ENCODE data around the gene B3GALT5. TPM values are rescaled to one million over a fixed set of nuclear protein-coding genes. Genes with fewer than 3 reads are reported as not detected.

The B3GALT5 gene
- total RNA-seq (2022) (0.05 TPM in 1 of 2 replicates, not detected in the other), Bru-seq, nascent RNA (percentile 7 among the genes with signal in this experiment), BruChase-seq, experiment 1, labeled RNA remaining after a 6-hour chase (percentile 15 among the genes with signal in this experiment), BruChase-seq, experiment 2, labeled RNA remaining after a 2-hour chase (percentile 13 among the genes with signal in this experiment)
- long read RNA-seq, result 0 reads

GRCh38 chr21:39612233-39613040 lies at the start of gene B3GALT5:
Gene B3GALT5, plus strand, starts transcription at chr21:39612940. Its CDS starts 47,620 bp downstream, at chr21:39660560.
- POLR2A ChIA-PET, result no interaction called here
- H3K4me3 Mint-ChIP-seq (ENCODE audit: unreplicated experiment), result peak within 1 kb of the TSS; percentile 12
- peaks cover 5% of the 10 kb centered on the region for H3K4me1 Mint-ChIP-seq (ENCODE audit: insufficient read depth, unreplicated experiment)
- no peaks in the 10 kb centered on the region for H3K36me3 Mint-ChIP-seq (ENCODE audit: insufficient read depth, unreplicated experiment)
- no peak for TF ChIP-seq CTCF (IDR thresholded peaks at IDR 0.05; ENCODE audit: unreplicated experiment)
- no peaks in the 10 kb centered on the region for H3K9me3 Mint-ChIP-seq (ENCODE audit: unreplicated experiment)
- no peaks in the 10 kb centered on the region for H3K27me3 Mint-ChIP-seq (ENCODE audit: insufficient read depth, unreplicated experiment)
- CTCF ChIA-PET, result no interaction called here
- no TSS peak for BruUV-seq (replicated peaks)
- intact Hi-C loops (cut with micrococcal nuclease), result no loop called here
- H3K27ac Mint-ChIP-seq (ENCODE audit: low read depth, unreplicated experiment), result no peak within 1 kb of the TSS
- no peak for DNase-seq (ENCODE audit: unreplicated experiment)

- POLR2A ChIA-PET, result no interaction called here
- intact Hi-C loops (cut with micrococcal nuclease), result no loop called here
- no peak for TF ChIP-seq CTCF (IDR thresholded peaks at IDR 0.05; ENCODE audit: unreplicated experiment)
Observed at GRCh38 chr21:39564200-39564599, 48.5 kb upstream of the B3GALT5 start.

GRCh38 chr21:39567180-39567972 lies 45.4 kb upstream of the B3GALT5 start:
- Mint-ChIP-seq H3K27ac (ENCODE audit: low read depth, unreplicated experiment) (no peak overlapping the region), H3K27me3 (ENCODE audit: insufficient read depth, unreplicated experiment) (peaks cover 8% of the 10 kb centered on the region), H3K9me3 (ENCODE audit: unreplicated experiment) (no peaks in the 10 kb centered on the region), H3K4me1 (ENCODE audit: insufficient read depth, unreplicated experiment) (no peaks in the 10 kb centered on the region), H3K4me3 (ENCODE audit: unreplicated experiment) (no peak overlapping the region), H3K36me3 (ENCODE audit: insufficient read depth, unreplicated experiment) (no peaks in the 10 kb centered on the region)
- CTCF ChIA-PET, result interaction anchor here (1.0 kb wide), 1 partner anchor 148 kb away, joined by 3 read pairs; no protein-coding TSS in a partner anchor
- TF ChIP-seq CTCF (IDR thresholded peaks at IDR 0.05; ENCODE audit: unreplicated experiment), result no peak
- intact Hi-C loops (cut with micrococcal nuclease), result no loop called here
- POLR2A ChIA-PET, result no interaction called here
- no TSS peak for BruUV-seq (replicated peaks)
- DNase-seq (ENCODE audit: unreplicated experiment), result no peak

More at GRCh38 chr21:39564200-39564599, 48.5 kb upstream of the B3GALT5 start:
- H3K27ac Mint-ChIP-seq (ENCODE audit: low read depth, unreplicated experiment), result no peak overlapping the region
- no peaks in the 10 kb centered on the region for H3K9me3 Mint-ChIP-seq (ENCODE audit: unreplicated experiment)
- H3K36me3 Mint-ChIP-seq (ENCODE audit: insufficient read depth, unreplicated experiment), result no peaks in the 10 kb centered on the region
- CTCF ChIA-PET, result interaction anchor here (0.8 kb wide), 1 partner anchor 530 kb away, joined by 3 read pairs; no protein-coding TSS in a partner anchor
- no peaks in the 10 kb centered on the region for H3K4me1 Mint-ChIP-seq (ENCODE audit: insufficient read depth, unreplicated experiment)
- no peak overlapping the region for H3K4me3 Mint-ChIP-seq (ENCODE audit: unreplicated experiment)
- peaks cover 22% of the 10 kb centered on the region for H3K27me3 Mint-ChIP-seq (ENCODE audit: insufficient read depth, unreplicated experiment)
- BruUV-seq (replicated peaks), result no TSS peak
- no peak for DNase-seq (ENCODE audit: unreplicated experiment)

- DNase-seq (ENCODE audit: unreplicated experiment), result no peak
- intact Hi-C loops (cut with micrococcal nuclease), result no loop called here
- POLR2A ChIA-PET, result no interaction called here
- Mint-ChIP-seq H3K4me1 (ENCODE audit: insufficient read depth, unreplicated experiment) (no peaks in the 10 kb centered on the region), H3K9me3 (ENCODE audit: unreplicated experiment) (no peaks in the 10 kb centered on the region), H3K27ac (ENCODE audit: low read depth, unreplicated experiment) (no peak overlapping the region), H3K27me3 (ENCODE audit: insufficient read depth, unreplicated experiment) (peaks cover 13% of the 10 kb centered on the region), H3K4me3 (ENCODE audit: unreplicated experiment) (no peak overlapping the region), H3K36me3 (ENCODE audit: insufficient read depth, unreplicated experiment) (no peaks in the 10 kb centered on the region)
- no TSS peak for BruUV-seq (replicated peaks)
- CTCF ChIA-PET, result interaction anchor here (1.0 kb wide), 1 partner anchor 147 kb away, joined by 3 read pairs; no protein-coding TSS in a partner anchor
- no peak for TF ChIP-seq CTCF (IDR thresholded peaks at IDR 0.05; ENCODE audit: unreplicated experiment)
Observed at GRCh38 chr21:39568361-39568760, 44.4 kb upstream of the B3GALT5 start.
